ENCODE results near the gene PSG6.

DNA sequence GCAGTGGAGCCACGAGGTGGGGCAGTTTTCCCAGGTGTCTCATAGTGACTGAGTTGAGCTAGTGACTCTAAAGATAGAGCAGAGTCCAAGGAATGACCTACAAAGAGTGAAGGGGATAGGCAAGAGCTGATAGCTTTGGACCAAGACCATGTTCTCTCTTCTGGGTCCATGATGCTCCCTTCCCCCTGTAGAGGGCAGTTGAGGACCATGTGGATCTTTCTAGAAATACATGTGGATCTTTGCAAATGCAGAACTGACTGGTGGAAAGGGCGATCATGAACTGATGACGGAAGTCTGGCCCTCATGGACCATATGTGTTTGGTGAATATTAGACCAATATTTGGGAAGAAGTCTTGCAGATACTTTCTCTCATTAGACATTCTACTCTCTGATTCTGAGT is 45.1 kb downstream of the PSG6 start:
- TF ChIP-seq SUZ12 (IDR thresholded peaks at IDR 0.05; ENCODE audit: extremely low read depth, insufficient read depth, insufficient read length) (no peak), YY1 (IDR thresholded peaks at IDR 0.05; ENCODE audit: insufficient read depth, insufficient read length) (no peak)

Data from NT2/D1 (cell line).